ENCODE measurements around the gene SUMO4.

DNA sequence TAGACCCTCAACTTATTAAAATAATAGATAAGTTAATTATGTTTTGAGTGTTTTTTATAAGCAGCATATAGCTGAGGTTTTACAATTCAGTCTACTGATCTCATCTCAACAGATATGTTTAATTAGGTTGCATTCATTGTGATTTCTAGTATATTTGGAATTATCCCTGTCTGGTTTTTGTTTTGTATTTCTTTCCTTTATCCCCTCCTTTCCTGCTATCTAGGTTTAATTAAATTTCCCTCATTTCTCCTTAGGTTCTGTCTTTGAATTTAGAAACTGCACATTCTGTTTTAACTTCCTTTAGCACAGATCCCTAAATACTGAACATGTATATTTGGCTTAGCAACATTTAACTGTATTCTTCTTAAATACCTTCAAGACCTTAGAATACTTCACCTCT, 4.9 kb upstream of the SUMO4 start:
- no peak for TF ChIP-seq CTCF (tag by site-specific recombination; IDR thresholded peaks at IDR 0.05)
- TF ChIP-seq YY2 (tag by site-specific recombination; IDR thresholded peaks at IDR 0.05): no peak
- TF ChIP-seq ZNF174 (tag by site-specific recombination; IDR thresholded peaks at IDR 0.05): no peak
